ENCODE measurements around the gene SEMA3C.

SEMA3C gene

GRCh38 chr7:80821771-80822319, 97.0 kb downstream of the SEMA3C start:
- DNase-seq, result no peak

DNA sequence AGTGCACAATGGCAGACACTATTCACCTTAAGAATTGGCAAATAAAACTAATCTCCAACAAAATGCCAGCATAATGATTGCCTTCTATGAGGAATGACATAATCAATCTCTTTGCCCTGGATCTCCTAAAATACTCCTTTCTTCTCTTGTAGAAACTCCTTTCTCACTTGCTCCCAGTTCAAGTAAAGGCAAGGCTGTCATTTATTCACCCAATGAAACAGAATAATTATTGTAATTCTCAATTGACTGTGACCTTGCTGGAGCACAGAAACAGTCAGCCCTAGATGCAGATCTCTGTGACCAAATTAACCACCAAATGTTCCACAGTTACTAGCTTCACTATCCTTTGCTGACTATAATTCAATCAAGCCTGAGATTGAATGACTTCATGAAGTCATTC, 99.3 kb downstream of the SEMA3C start:
- DNase-seq, result peak; percentile 5

DNA sequence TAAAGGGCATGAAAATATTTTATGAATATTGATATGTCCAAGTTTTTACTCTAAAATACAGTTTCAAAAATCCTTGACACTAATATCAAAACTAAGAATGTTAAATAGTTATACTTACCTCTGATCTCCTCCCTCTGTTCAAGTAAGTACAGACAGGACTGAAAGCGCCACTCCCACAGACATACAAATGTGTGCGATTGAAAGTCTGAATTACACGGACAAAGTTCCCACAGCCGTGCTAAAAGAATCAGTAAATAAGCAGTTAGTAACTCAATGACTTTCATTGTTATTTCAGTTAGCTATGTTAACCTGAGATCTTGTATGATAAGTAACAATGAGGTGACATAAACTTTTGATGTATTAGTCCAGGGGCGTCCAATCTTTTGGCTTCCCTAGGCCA, 100.7 kb downstream of the SEMA3C start:
- no peak for DNase-seq

GRCh38 chr7:80816806-80817205, 102.0 kb downstream of the SEMA3C start:
- DNase-seq, result no peak

GRCh38 chr7:80815733-80816132, 103.1 kb downstream of the SEMA3C start:
- DNase-seq, result no peak

DNA sequence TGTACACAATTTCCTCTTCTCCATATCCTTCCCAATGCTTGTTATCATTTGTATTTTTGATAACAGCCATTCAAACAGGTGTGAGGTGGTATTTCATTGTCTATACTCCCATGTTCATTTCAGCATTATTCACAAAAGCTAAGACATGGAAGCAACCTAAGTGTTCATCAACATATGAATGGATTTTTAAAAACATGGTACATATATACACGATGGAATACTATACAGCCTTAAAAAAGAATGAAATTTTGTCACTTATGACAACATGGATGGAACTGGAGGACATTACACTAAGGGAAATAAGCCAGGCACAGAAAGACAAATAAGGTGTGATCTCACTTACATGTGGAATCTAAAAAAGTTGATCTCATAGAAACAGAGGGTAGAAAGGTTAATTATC, 109.3 kb downstream of the SEMA3C start:
- no peak for DNase-seq

DNA sequence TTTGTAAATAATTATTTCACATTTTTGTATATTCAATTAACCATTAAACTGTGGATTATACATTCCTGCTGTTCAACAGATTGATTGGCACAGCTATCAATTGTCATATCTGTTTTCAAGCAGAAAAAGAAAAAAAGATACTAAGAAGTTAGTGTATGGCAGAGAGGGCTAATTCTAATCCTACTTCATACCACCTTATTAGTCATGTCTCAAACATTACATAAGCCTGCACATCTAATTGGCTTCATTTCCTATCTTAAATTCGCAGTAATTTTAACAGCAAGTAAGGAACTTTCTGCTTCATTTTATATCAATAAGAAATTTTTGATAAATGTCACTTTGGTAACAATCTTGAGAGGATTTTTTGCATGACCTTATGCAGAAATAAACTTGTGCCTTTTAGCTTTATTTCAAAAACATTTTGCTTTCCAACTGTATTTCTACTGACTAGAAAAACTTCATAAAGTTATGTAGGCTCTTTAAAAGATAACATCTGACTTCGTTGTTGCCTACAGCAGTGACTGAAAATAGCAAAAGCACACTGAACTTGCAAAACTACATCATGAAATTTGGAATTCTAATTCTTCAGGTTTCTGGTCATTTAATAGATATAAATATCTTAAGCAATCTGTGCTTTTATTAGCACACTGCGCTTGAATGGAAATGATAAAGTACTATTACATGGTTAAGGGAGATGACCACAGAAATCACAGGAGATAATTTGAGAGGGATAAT, 111.5 kb downstream of the SEMA3C start:
- DNase-seq, result no peak

DNA sequence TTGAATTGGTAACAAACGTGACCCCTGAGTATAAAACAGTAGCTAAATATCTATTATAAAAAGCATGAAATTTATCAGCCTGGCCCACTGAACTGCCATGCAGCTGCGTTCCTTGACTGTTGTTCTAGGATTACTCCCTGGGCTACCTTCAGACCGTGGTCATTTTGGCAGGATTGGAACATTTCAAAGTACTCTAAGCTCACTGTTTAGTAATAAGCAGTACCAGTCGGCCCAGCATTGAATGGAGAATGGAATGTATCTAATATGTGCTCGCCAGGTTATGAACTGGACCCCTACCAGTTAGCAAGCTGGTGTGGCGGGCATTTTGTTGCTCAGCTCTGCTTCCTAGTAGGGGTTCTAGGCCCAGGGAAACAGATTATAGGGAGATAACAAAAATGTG, 112.2 kb downstream of the SEMA3C start:
- DNase-seq, result no peak

DNA sequence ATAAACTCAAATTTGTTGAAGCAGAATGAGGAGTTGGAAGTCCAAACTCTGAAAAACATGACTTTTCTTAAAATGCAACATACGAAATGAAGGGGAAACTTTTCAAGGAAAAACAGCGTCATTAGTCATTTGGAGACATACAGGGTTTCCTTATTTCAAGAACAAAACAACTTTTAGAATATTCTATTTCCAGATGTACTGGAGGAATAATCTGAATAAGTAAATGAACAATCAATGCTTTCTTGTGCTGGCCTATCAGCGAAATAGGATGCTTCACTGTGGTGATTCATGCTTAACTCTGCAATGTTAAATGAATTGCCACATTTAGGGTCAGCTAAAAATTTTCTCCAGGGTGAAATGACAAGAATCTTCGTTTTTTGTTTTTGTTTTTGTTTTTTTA, 114.3 kb downstream of the SEMA3C start:
- DNase-seq, result no peak

GRCh38 chr7:80802527-80802926, 116.3 kb downstream of the SEMA3C start:
- DNase-seq, result no peak

GRCh38 chr7:80794631-80795573, 123.9 kb downstream of the SEMA3C start:
- DNase-seq, result no peak

DNA sequence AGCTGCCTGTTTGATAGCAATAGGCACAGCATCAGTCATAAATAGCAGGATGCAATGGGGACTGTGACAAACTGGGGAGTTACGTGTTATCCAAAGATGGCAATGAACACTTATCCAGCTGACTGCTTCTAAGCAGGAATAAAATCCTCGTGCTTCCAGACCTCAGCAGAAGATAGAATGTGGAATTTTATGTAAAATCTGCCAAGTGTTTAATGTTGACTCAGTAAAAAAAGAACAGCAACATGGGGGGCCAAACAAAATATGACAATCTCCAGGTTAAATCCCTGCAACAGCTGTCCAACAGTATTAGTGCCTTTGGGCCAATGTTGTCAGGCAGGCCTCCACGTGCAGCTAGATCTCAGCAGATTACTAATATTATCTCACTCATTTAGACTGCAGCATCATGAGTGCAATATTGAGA, 127.3 kb downstream of the SEMA3C start:
- DNase-seq, result no peak

DNA sequence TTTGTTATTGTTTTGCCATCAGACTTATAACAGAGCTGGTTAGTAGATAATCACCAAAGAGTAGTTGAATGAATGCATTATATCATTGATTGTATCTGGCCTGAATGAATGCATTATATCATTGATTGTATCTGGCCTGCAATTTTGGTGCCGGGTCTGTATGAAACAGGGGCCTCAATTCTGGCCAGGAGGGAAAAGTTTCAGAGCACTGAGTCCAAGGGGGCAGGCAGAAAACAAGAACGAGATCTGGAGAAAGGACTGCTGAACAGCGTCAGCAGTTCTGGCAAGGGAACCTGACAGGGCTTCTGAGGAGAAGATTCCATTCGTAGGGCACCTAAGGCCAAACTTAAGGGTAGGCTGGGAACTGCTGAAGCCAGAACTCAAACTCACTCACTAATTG, 128.0 kb downstream of the SEMA3C start:
- DNase-seq, result no peak

GRCh38 chr7:80787721-80788120, 131.1 kb downstream of the SEMA3C start:
- no peak for DNase-seq

- no peak for DNase-seq
These were observed 132.8 kb downstream of the SEMA3C start for GRCh38 chr7:80785961-80786536.

DNA sequence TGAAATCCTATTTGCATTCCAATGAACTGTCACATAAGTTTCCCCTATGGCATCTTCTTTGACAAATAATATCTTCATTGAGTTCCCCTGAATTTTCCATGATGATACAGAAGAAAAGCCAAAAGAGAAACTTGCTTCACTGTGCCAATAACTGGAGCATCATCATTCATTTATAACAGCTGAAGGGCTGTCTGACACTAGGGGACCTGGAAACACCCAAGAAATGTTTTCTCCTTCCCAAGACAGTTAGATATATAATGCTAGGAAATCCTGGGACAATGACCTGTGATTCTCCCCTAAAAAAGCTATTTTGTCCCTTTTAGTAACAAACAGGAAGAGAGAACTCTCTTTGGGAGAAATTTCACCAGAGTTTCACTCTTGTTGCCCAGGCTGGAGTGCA, 133.6 kb downstream of the SEMA3C start:
- DNase-seq, result no peak

DNA sequence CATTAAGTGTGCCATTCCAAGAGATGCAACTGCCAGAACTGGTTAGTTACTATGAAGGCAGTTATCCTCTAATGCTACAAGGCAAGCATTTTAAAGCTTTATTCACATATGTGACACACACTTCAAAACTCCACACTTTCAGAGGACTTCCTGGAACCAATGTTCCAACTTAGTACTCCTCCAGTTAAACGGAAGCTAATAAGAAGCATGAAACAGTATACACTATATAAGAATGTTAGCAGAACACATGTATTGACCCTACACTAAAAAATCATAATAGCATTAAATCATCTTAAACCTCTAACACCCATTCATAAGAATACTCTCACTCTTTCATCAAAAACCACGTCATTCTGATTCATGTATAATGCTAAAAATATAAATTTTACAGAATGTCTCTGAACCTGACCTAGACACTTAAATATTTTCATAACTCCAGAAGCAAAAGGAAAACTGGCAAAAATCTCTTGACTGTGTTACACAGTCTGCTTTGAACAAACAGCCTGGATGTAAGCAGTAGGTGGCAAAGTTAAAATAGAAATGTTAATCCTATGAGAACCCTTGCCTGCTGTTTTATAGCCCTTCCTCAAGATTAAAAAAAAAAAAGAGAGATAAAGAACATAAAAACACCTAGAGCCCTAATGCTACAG, 135.0 kb downstream of the SEMA3C start:
- DNase-seq, result no peak

GRCh38 chr7:80783186-80783677, 135.6 kb downstream of the SEMA3C start:
- DNase-seq, result no peak

- DNase-seq, result peak; percentile 9
These were observed 137.3 kb downstream of the SEMA3C start for GRCh38 chr7:80781561-80781979.

DNA sequence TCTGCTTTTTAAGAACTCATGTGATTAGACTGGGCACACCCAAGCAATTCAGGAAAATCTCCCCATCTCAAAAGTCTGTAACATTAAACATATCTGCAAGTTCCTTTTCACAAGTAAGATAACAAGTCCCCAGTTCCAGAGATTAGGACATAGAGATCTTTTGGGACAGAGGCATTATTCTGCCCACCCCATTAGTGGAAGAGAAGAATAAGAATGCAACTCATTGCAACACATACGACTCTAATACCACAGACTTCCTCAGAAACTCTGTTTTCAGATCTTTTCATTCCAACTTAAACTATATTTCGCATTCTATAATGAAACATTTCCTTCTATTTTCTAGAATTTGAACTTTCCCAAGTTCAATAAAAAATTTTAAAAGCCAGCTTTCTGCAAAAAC, 137.7 kb downstream of the SEMA3C start:
- no peak for DNase-seq

- no peak for DNase-seq
These were observed 139.4 kb downstream of the SEMA3C start for GRCh38 chr7:80779456-80779855.

DNA sequence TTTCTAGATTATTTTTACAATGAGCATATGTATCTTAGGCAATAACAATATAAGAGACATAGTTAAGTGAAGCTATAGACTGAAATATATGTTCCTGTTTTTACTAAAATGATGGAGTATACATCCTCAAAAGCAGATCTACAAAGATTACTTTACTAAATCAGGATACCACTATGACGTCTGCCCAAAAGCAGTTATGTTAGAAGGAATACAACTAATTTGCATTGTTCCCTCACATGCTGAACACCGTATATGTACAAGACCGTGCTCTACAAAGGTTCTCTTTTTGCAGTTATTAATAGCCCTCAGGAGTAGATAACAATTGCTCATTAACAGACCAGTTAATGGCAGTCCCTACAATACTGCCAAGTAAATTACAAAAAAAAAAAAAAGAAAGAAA, 143.0 kb downstream of the SEMA3C start:
- DNase-seq, result no peak

DNA sequence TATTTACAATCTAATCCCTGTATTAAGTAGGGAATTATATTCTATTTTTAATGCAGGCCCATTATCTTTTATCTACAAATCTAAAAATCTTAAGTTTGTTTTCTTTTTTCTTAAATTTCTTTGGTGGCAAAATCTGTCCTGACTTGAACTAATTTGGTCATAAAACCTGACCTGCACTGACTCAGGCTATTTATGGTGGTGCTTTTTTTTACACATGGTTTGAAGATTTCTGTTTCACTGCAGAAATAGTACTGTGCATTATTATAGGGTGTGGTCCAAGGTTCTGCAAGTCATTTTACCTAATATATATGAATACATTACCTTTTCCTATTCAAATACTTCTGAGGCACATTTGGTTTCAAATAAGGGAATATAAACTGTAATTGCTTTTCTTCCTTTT, 143.4 kb downstream of the SEMA3C start:
- no peak for DNase-seq
